ENCODE results near the gene ZNF185.

ZNF185 gene

GRCh38 chrX:152897222-152898131, at the start of gene ZNF185:
Gene ZNF185 (plus strand): TSS chrX:152898067. CDS start chrX:152914490, 16,423 bp downstream.
- no peak for DNase-seq (ENCODE audit: low read depth, low spot score)

- no peak for DNase-seq (ENCODE audit: low read depth, low spot score)
Measured at GRCh38 chrX:152850465-152850864, 47.4 kb upstream of the ZNF185 start.

GRCh38 chrX:152853986-152854385, 43.9 kb upstream of the ZNF185 start:
- DNase-seq (ENCODE audit: low read depth, low spot score): no peak

- DNase-seq (ENCODE audit: low read depth, low spot score): no peak
Measured at GRCh38 chrX:152861116-152861515, 36.8 kb upstream of the ZNF185 start.

- no peak for DNase-seq (ENCODE audit: low read depth, low spot score)
Measured at GRCh38 chrX:152861826-152862225, 36.0 kb upstream of the ZNF185 start.

GRCh38 chrX:152865232-152865920, 32.5 kb upstream of the ZNF185 start:
- DNase-seq (ENCODE audit: low read depth, low spot score): no peak

GRCh38 chrX:152866386-152866785, 31.5 kb upstream of the ZNF185 start:
- DNase-seq (ENCODE audit: low read depth, low spot score): no peak

GRCh38 chrX:152869972-152870371, 27.9 kb upstream of the ZNF185 start:
- no peak for DNase-seq (ENCODE audit: low read depth, low spot score)

- no peak for DNase-seq (ENCODE audit: low read depth, low spot score)
Measured at GRCh38 chrX:152871260-152871659, 26.6 kb upstream of the ZNF185 start.

GRCh38 chrX:152872522-152872921, 25.3 kb upstream of the ZNF185 start:
- no peak for DNase-seq (ENCODE audit: low read depth, low spot score)

- DNase-seq (ENCODE audit: low read depth, low spot score): no peak
Measured at GRCh38 chrX:152873361-152873760, 24.5 kb upstream of the ZNF185 start.

GRCh38 chrX:152876931-152877840, 20.7 kb upstream of the ZNF185 start:
- DNase-seq (ENCODE audit: low read depth, low spot score): no peak

- DNase-seq (ENCODE audit: low read depth, low spot score): no peak
Measured at GRCh38 chrX:152878976-152879755, 18.7 kb upstream of the ZNF185 start.

GRCh38 chrX:152881289-152881688, 16.6 kb upstream of the ZNF185 start:
- DNase-seq (ENCODE audit: low read depth, low spot score): no peak

GRCh38 chrX:152884171-152884570, 13.7 kb upstream of the ZNF185 start:
- no peak for DNase-seq (ENCODE audit: low read depth, low spot score)

- no peak for DNase-seq (ENCODE audit: low read depth, low spot score)
Measured at GRCh38 chrX:152886716-152887115, 11.2 kb upstream of the ZNF185 start.

GRCh38 chrX:152892499-152892898, 5.4 kb upstream of the ZNF185 start:
- no peak for DNase-seq (ENCODE audit: low read depth, low spot score)

- DNase-seq (ENCODE audit: low read depth, low spot score): no peak
Measured at GRCh38 chrX:152892999-152893891, 4.6 kb upstream of the ZNF185 start.

GRCh38 chrX:152893980-152894610, 3.8 kb upstream of the ZNF185 start:
- no peak for DNase-seq (ENCODE audit: low read depth, low spot score)

Measured in smooth muscle cell of the brain vasculature (primary cell).